MCF 10A (cell line): Measurements from ENCODE around the gene XPO6. TPM values are rescaled to one million over a fixed set of nuclear protein-coding genes. Genes with fewer than 3 reads are reported as not detected.

ENCODE experiments used
- BruUV-seq: library from RNA; stranded (reverse); fragments of 400-500 nt; replicated peaks from 2 replicates; lab custom pipeline; 2021; lab: Mats Ljungman, UMichigan
- CTCF ChIA-PET: fragments of 300-600 bp; sonication (Branson Sonifier 250); formaldehyde crosslinking; extraction: SDS; loops from one replicate; lab custom pipeline; 2021; ENCODE audit warnings: antibody characterized with exemption, inconsistent platforms; lab: Yijun Ruan, JAX
- POLR2A ChIA-PET: fragments of 300-600, 350-650 bp; sonication (Branson Sonifier 250); formaldehyde crosslinking; extraction: SDS; loops from one replicate; lab custom pipeline; 2020; ENCODE audit warnings: antibody characterized with exemption, inconsistent platforms; lab: Yijun Ruan, JAX
- DNase-seq: peaks from one replicate; pipeline ENCODE4 v3.0.0-alpha.2; 2018; ENCODE audit not compliant: unreplicated experiment
- H3K27ac Mint-ChIP-seq: one replicate; pipeline ENCODE4 v1.8.0; 2022; ENCODE audit warnings: mild to moderate bottlenecking, low read depth, mixed read lengths; ENCODE audit not compliant: unreplicated experiment
- H3K27me3 Mint-ChIP-seq: one replicate; pipeline ENCODE4 v1.8.0; 2022; ENCODE audit warnings: mixed read lengths; ENCODE audit not compliant: insufficient read depth, unreplicated experiment
- H3K36me3 Mint-ChIP-seq: one replicate; pipeline ENCODE4 v1.8.0; 2022; ENCODE audit warnings: mild to moderate bottlenecking, moderate library complexity, mixed read lengths; ENCODE audit not compliant: insufficient read depth, unreplicated experiment
- H3K4me1 Mint-ChIP-seq: one replicate; pipeline ENCODE4 v1.8.0; 2022; ENCODE audit warnings: mixed read lengths; ENCODE audit not compliant: insufficient read depth, unreplicated experiment
- H3K4me3 Mint-ChIP-seq: one replicate; pipeline ENCODE4 v1.8.0; 2022; ENCODE audit warnings: mild to moderate bottlenecking, moderate library complexity, mixed read lengths; ENCODE audit not compliant: unreplicated experiment
- H3K9me3 Mint-ChIP-seq: one replicate; pipeline ENCODE4 v1.8.0; 2022; ENCODE audit warnings: mixed read lengths; ENCODE audit not compliant: unreplicated experiment
- intact Hi-C: fragments of 100-400 bp; cut with micrococcal nuclease; formaldehyde crosslinking; loops from 2 replicates; pipeline ENCODE4 v1.14.1; 2022
- total RNA-seq: library from RNA; stranded (reverse); gene quantifications from 2 replicates; pipeline ENCODE4 v1.2.3, GENCODE V29; 2022
- TF ChIP-seq, protein P1 (sequence below): fragments of 200-600 bp; IDR thresholded peaks from one replicate; pipeline ENCODE4 v1.8.0; 2022; ENCODE audit warnings: antibody characterized with exemption, mild to moderate bottlenecking; ENCODE audit not compliant: unreplicated experiment

Gene XPO6
- total RNA-seq, 1 experiment from 2014 or later, result 200 TPM

DNA sequence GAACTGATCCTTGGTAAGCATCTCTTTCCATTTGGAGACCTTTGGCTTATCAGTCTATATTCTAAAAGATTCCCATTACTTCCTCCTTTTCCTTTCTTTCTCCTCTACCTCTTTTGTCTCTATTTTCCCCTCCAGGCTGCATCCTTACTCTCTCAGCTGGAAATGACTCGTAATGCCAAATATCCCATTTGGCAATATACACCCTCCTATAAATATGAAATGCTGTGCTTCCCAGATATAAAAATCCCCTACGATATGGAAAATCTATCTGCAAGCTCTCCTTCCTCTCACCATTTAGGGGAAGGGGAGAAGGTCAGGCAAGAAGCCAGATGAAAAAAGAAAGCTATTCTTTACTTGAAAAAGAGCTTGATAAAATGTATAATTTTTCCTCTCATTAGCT lies 39.9 kb downstream of the XPO6 start:
- Mint-ChIP-seq H3K36me3 (peaks cover 55% of the 10 kb centered on the region), H3K27me3 (no peaks in the 10 kb centered on the region), H3K9me3 (no peaks in the 10 kb centered on the region), H3K4me1 (peaks cover 27% of the 10 kb centered on the region), H3K27ac (no peak overlapping the region), H3K4me3 (no peak overlapping the region)
- intact Hi-C loops, result no loop called here
- TF ChIP-seq, protein P1, sequence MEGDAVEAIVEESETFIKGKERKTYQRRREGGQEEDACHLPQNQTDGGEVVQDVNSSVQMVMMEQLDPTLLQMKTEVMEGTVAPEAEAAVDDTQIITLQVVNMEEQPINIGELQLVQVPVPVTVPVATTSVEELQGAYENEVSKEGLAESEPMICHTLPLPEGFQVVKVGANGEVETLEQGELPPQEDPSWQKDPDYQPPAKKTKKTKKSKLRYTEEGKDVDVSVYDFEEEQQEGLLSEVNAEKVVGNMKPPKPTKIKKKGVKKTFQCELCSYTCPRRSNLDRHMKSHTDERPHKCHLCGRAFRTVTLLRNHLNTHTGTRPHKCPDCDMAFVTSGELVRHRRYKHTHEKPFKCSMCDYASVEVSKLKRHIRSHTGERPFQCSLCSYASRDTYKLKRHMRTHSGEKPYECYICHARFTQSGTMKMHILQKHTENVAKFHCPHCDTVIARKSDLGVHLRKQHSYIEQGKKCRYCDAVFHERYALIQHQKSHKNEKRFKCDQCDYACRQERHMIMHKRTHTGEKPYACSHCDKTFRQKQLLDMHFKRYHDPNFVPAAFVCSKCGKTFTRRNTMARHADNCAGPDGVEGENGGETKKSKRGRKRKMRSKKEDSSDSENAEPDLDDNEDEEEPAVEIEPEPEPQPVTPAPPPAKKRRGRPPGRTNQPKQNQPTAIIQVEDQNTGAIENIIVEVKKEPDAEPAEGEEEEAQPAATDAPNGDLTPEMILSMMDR, result no peak
- BruUV-seq, result no TSS peak
- peak; percentile 11 for DNase-seq
- CTCF ChIA-PET, result no interaction called here
- POLR2A ChIA-PET, result interaction anchor here (0.8 to 1.2 kb wide), 3 partner anchors 10 to 39 kb away, joined by 3 to 5 read pairs (median 4); no protein-coding TSS in a partner anchor

GRCh38 chr16:28168991-28169554 lies 42.7 kb downstream of the XPO6 start:
- ChIA-PET CTCF (no interaction called here), POLR2A (no interaction called here)
- Mint-ChIP-seq H3K4me1 (peaks cover 23% of the 10 kb centered on the region), H3K36me3 (peaks cover 56% of the 10 kb centered on the region), H3K4me3 (no peak overlapping the region), H3K27me3 (no peaks in the 10 kb centered on the region), H3K9me3 (no peaks in the 10 kb centered on the region), H3K27ac (no peak overlapping the region)
- BruUV-seq, result no TSS peak
- TF ChIP-seq, protein P1, result no peak
- intact Hi-C loops, result no loop called here
- DNase-seq, result no peak

DNA sequence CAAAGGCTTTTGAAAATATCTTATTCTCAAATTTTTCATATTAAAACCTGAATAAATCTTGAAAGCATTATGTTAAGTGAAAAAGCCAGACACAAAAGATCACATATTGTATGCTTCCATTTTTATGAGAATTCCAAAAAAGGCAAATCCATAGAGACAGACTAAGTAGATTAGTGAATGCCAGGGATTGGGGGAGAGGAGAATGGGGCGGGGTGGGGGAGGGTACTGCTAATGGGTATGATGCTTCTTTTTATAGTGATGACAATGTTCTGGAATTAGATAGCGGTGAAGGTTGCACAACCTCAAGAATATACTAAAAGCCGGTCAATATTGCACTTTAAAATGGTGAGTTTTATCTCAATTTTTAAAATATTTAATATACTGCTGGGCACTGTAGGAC lies 44.0 kb downstream of the XPO6 start:
- H3K4me1 Mint-ChIP-seq, result peaks cover 23% of the 10 kb centered on the region
- no peaks in the 10 kb centered on the region for H3K27me3 Mint-ChIP-seq
- H3K4me3 Mint-ChIP-seq, result no peak overlapping the region
- H3K9me3 Mint-ChIP-seq, result no peaks in the 10 kb centered on the region
- ChIA-PET CTCF (interaction anchor here (1.2 kb wide), 1 partner anchor 43 kb away, joined by 3 read pairs; no protein-coding TSS in a partner anchor), POLR2A (no interaction called here)
- no peak overlapping the region for H3K27ac Mint-ChIP-seq
- H3K36me3 Mint-ChIP-seq, result peaks cover 63% of the 10 kb centered on the region
- BruUV-seq, result no TSS peak
- DNase-seq, result no peak
- TF ChIP-seq, protein P1, result no peak
- intact Hi-C loops, result no loop called here

DNA sequence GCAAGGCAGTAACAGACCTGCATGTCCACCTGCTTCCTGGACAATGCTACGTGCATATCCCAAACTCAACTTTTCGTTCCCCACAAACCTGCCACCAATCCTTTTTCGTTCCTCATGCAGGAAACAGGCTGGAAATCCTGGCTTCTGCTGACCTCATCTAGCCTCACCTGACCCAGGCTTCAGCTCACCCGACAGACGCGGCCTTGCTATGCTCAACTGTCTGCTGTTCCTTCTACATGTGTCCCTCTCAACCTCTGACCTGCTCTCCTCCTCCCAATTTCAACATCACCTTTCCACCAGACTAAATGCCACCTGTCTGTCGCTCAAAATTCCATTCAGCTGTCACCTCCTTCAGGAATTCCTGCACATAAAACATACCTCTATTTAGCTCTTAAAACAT lies 44.5 kb downstream of the XPO6 start:
- Mint-ChIP-seq H3K27me3 (no peaks in the 10 kb centered on the region), H3K4me1 (peaks cover 20% of the 10 kb centered on the region), H3K4me3 (no peak overlapping the region), H3K36me3 (peaks cover 64% of the 10 kb centered on the region), H3K27ac (no peak overlapping the region), H3K9me3 (no peaks in the 10 kb centered on the region)
- CTCF ChIA-PET, result interaction anchor here (1.2 kb wide), 1 partner anchor 44 kb away, joined by 3 read pairs; no protein-coding TSS in a partner anchor
- intact Hi-C loops, result no loop called here
- DNase-seq, result no peak
- TF ChIP-seq, protein P1, result no peak
- TSS peak; percentile 30 for BruUV-seq
- POLR2A ChIA-PET, result interaction anchor here (1.1 kb wide), 1 partner anchor 14 kb away, joined by 3 read pairs; no protein-coding TSS in a partner anchor
